Aorta (tissue), 5 donors: Measurements from ENCODE around the gene TPCN1. TPM values are rescaled to one million over a fixed set of nuclear protein-coding genes. Genes with fewer than 3 reads are reported as not detected.
A peak's percentile ranks its signal among the peaks of the same experiment; 100 is the strongest.

ENCODE experiments used
- ATAC-seq: fragments of 200-7000 bp; cut with Tn5 transposase; one replicate; pipeline ENCODE4 v1.9.1; 2022; ENCODE audit warnings: moderate library complexity; ENCODE audit not compliant: low FRiP score
- DNase-seq, 2 donors: peaks; one replicate each; pipeline ENCODE4 v3.0.0-alpha.2; 2020
- H3K27ac ChIP-seq, 2 donors: one replicate each; pipeline ENCODE4 v1.5.1; 2013; ENCODE audit warnings: low read length in 2 of 2, mild to moderate bottlenecking in 2 of 2, moderate library complexity in 2 of 2, control low read depth in 1 of 2, inconsistent platforms in 1 of 2, low read depth in 1 of 2
- H3K27me3 ChIP-seq, 2 donors: one replicate each; pipeline ENCODE4 v1.6.1; 2013; ENCODE audit warnings: control low read depth in 1 of 2, low read length in 1 of 2, mild to moderate bottlenecking in 1 of 2, moderate library complexity in 1 of 2; ENCODE audit not compliant: insufficient read depth in 2 of 2, control insufficient read depth in 1 of 2
- H3K36me3 ChIP-seq, 2 donors: one replicate each; pipeline ENCODE4 v1.6.1; 2013; ENCODE audit warnings: control low read depth in 1 of 2, low read length in 1 of 2, mild to moderate bottlenecking in 1 of 2; ENCODE audit not compliant: insufficient read depth in 2 of 2, control insufficient read depth in 1 of 2
- H3K4me1 ChIP-seq, 2 donors: one replicate each; pipeline ENCODE4 v1.6.1; 2013; ENCODE audit warnings: low read length in 2 of 2, control low read depth in 1 of 2, mild to moderate bottlenecking in 1 of 2, moderate library complexity in 1 of 2; ENCODE audit not compliant: insufficient read depth in 2 of 2, control insufficient read depth in 1 of 2
- H3K4me3 ChIP-seq, 2 donors: one replicate each; pipeline ENCODE4 v1.5.1; 2013; ENCODE audit warnings: low read length in 2 of 2, control low read depth in 1 of 2, mild to moderate bottlenecking in 1 of 2
- H3K9me3 ChIP-seq: one replicate; pipeline ENCODE4 v1.6.1; 2013; ENCODE audit warnings: mild to moderate bottlenecking, low read length; ENCODE audit not compliant: control insufficient read depth
- WGBS, 2 donors: extraction: QIAGEN DNeasy Blood & Tissue Kit; methylation state at CpG; one replicate each; pipeline ENCODE4 v1.1.7; 2013; 5-methylcytosine and 5-hydroxymethylcytosine counted together
- intact Hi-C, 2 donors: fragments of 100-400 bp; cut with DNase I; formaldehyde crosslinking; loops; one replicate each; pipeline versions ENCODE4 v1.14.2 to v1.15.0; 2022
- polyA plus RNA-seq, 2 donors: library from polyadenylated mRNA; stranded (reverse); fragments of 200-250 nt; gene quantifications; one replicate each; pipeline ENCODE4 v1.2.3, GENCODE V29; 2013
- total RNA-seq, 2 donors: library from RNA; stranded (reverse); fragmentation: NEBNext Ultra II Directional; extraction: Animal tissue kit (Norgen Biotek cat#: 25700); gene quantifications; one replicate each; pipeline ENCODE4 v1.2.1, GENCODE V29; 2021
- donor health status: healthy with polysubstance abuse.
- donor health status: Bipolar disorder and iron deficiency.
- donor health status: DM: no; HTN: no; CAD: no.
- donor health status: DM: no; HTN: no; CAD: no.
- donor health status: DM: yes; HTN: yes; CAD: no.

TPCN1 gene
- total and polyA plus RNA-seq, 4 donors, result 21.4 to 128 (median 87.2) TPM

DNA sequence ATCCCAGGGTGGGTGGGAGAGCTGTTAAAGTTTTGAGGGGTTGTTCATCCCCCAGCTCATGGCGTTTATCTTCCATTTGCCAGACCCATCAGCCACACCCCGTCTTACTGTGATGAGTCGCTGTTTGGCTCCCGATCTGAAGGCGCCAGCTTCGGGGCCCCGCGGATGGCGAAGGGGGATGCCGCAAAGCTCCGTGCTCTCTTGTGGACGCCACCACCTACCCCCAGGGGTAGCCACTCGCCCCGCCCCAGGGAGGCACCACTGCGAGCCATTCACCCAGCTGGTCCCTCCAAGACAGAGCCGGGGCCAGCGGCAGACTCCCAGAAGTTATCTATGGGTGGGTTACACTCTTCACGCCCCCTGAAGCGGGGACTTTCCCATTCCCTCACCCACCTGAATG, 30.0 kb upstream of the TPCN1 start:
- ATAC-seq, result no peak
- 92 to 93% methylated on average over 19 of the region's 19 CpGs for WGBS, 2 donors
- Histone ChIP-seq H3K9me3 (no peaks in the 10 kb centered on the region), H3K4me3 (no peak overlapping the region), H3K27ac (peak overlapping the region in 1 of 2 donors; percentile 17), H3K27me3 (no peaks in the 10 kb centered on the region), H3K36me3 (no peaks in the 10 kb centered on the region), H3K4me1 (peaks cover 0 to 2% of the 10 kb centered on the region in 2 donors)
- intact Hi-C loops, result no loop called here
- DNase-seq, result no peak

DNA sequence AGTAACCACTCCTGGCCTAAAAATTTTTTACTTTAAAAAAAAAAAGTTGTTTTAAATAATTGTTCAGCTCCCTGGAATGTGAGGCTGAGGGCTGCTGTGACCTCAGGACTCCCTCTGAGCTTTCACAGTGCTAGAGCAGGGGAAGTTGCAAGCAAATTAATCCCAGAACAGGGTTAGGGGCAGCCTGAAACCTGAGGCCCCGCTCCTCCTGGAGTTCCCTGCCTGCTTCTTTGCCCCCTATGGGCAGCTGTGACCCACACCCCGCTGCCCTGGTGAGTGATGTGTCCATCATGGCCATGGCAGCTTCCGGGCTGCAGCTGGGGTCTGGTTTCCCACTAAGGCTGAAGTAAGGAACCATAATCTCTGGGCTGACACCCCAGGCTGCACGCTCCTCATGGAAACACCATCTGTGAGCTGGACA, 26.3 kb upstream of the TPCN1 start:
- H3K27ac ChIP-seq, result peak overlapping the region in 1 of 2 donors; percentile 53
- intact Hi-C loops, result loop anchor here (1.0 to 5.0 kb wide), 5 partner anchors 77 to 227 kb away; partner anchors contain the start of genes PLBD2 (in 2 of the 2) and SDSL (in 1 of the 2)
- no peaks in the 10 kb centered on the region for H3K4me1 ChIP-seq

GRCh38 chr12:113195598-113195997, 25.7 kb upstream of the TPCN1 start:
- peak overlapping the region in 1 of 2 donors; percentile 53 for H3K27ac ChIP-seq

More for the DNA sequence above, 26.3 kb upstream of the TPCN1 start:
- no peaks in the 10 kb centered on the region for H3K9me3 ChIP-seq
- 62 to 63% methylated on average over 4 of the region's 4 CpGs for WGBS, 2 donors
- no peaks in the 10 kb centered on the region for H3K36me3 ChIP-seq
- H3K4me3 ChIP-seq, result no peak overlapping the region
- peak in 1 of 2 donors; percentile 74 for DNase-seq
- ATAC-seq, result no peak
- no peaks in the 10 kb centered on the region for H3K27me3 ChIP-seq

DNA sequence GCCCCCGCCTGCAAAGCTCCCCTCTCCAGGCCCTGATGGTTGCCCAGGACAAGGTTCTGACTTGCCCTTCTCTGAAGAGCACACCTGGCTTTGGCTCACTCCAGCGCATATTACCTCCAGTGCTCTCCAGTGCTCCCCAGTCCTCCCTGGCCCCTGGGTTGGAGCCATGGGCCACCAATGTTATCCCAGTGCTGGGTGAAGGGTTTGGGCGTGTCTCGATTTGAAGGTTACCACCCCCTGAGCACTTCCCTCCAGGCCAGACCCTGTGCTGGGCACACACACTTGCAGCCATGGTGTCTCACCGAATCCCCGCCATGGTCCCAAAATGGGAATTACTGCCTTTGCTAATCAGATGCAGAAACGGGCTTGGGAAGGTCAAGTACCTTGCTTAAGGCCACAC, 24.7 kb upstream of the TPCN1 start:
- no peak overlapping the region for H3K4me3 ChIP-seq
- no peaks in the 10 kb centered on the region for H3K27me3 ChIP-seq
- H3K27ac ChIP-seq, result peak overlapping the region in 1 of 2 donors; percentile 14
- intact Hi-C loops, result loop anchor here (5.0 kb wide), 3 partner anchors 76 to 226 kb away; partner anchors contain the start of genes PLBD2 (in 2 of the 2) and SDSL (in 1 of the 2)
- WGBS, 2 donors, result 71 to 72% methylated on average over 7 of the region's 7 CpGs
- H3K4me1 ChIP-seq, result no peaks in the 10 kb centered on the region
- peak in 1 of 2 donors; percentile 59 for DNase-seq
- no peaks in the 10 kb centered on the region for H3K36me3 ChIP-seq
- no peak for ATAC-seq
- no peaks in the 10 kb centered on the region for H3K9me3 ChIP-seq

More at GRCh38 chr12:113195598-113195997, 25.7 kb upstream of the TPCN1 start:
- intact Hi-C loops, result loop anchor here (2.0 to 5.0 kb wide), 4 partner anchors 77 to 227 kb away; partner anchors contain the start of genes PLBD2 (in 2 of the 2) and SDSL (in 1 of the 2)
- Histone ChIP-seq H3K9me3 (no peaks in the 10 kb centered on the region), H3K4me1 (no peaks in the 10 kb centered on the region), H3K27me3 (no peaks in the 10 kb centered on the region), H3K36me3 (no peaks in the 10 kb centered on the region), H3K4me3 (no peak overlapping the region)
- ATAC-seq (no peak), DNase-seq (peak in 1 of 2 donors; percentile 43)
- WGBS, 2 donors, result 95 to 96% methylated on average over 13 of the region's 13 CpGs

DNA sequence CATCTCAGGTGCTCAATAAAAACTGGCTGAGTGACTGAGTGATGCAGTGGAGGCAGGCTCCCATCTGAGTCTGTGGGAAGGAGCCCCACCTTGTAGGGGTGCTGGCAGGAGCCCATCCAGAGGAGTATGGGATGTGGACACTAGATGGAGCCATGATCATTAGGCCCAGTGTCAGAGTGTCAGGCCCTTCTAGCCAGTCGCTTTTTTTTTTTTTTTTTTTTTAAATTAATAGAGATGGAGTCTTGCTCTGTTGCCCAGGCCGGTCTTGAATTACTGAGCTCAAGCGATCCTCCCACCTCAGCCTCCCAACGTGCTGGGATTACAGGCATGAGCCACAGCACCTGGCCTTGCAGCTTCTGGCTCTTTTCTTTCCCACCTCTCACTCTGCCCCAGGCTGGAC, 24.3 kb upstream of the TPCN1 start:
- H3K36me3 ChIP-seq, result no peaks in the 10 kb centered on the region
- H3K9me3 ChIP-seq, result no peaks in the 10 kb centered on the region
- DNase-seq (peak; percentile 75 to 79), ATAC-seq (peak; percentile 92)
- 6% methylated on average over 4 of the region's 4 CpGs for WGBS, 2 donors
- intact Hi-C loops, result loop anchor here (5.0 kb wide), 3 partner anchors 75 to 225 kb away; partner anchors contain the start of genes PLBD2 (in 2 of the 2) and SDSL (in 1 of the 2)
- H3K4me3 ChIP-seq, result no peak overlapping the region
- no peak overlapping the region for H3K27ac ChIP-seq
- no peaks in the 10 kb centered on the region for H3K27me3 ChIP-seq
- no peaks in the 10 kb centered on the region for H3K4me1 ChIP-seq

- peak; percentile 9 to 10 for DNase-seq
- no peaks in the 10 kb centered on the region for H3K4me1 ChIP-seq
- H3K36me3 ChIP-seq, result no peaks in the 10 kb centered on the region
- no peak overlapping the region for H3K4me3 ChIP-seq
- no peak overlapping the region for H3K27ac ChIP-seq
- H3K27me3 ChIP-seq, result no peaks in the 10 kb centered on the region
- intact Hi-C loops, result loop anchor here (5.0 kb wide), 3 partner anchors 75 to 225 kb away; partner anchors contain the start of genes PLBD2 (in 2 of the 2) and SDSL (in 1 of the 2)
- WGBS, 2 donors, result 93 to 94% methylated on average over 8 of the region's 8 CpGs
- no peaks in the 10 kb centered on the region for H3K9me3 ChIP-seq
- ATAC-seq, result no peak
Measured at GRCh38 chr12:113197518-113198077, 23.7 kb upstream of the TPCN1 start.

- Histone ChIP-seq H3K36me3 (no peaks in the 10 kb centered on the region), H3K4me1 (no peaks in the 10 kb centered on the region), H3K4me3 (no peak overlapping the region), H3K27me3 (no peaks in the 10 kb centered on the region), H3K27ac (no peak overlapping the region), H3K9me3 (no peaks in the 10 kb centered on the region)
- DNase-seq, result no peak
- intact Hi-C loops, result loop anchor here (5.0 kb wide), 3 partner anchors 74 to 224 kb away; partner anchors contain the start of genes PLBD2 (in 2 of the 2) and SDSL (in 1 of the 2)
- ATAC-seq, result no peak
- 44 to 49% methylated on average over 1 of the region's 1 CpG for WGBS, 2 donors
Measured at GRCh38 chr12:113198296-113198695, 23.0 kb upstream of the TPCN1 start.

DNA sequence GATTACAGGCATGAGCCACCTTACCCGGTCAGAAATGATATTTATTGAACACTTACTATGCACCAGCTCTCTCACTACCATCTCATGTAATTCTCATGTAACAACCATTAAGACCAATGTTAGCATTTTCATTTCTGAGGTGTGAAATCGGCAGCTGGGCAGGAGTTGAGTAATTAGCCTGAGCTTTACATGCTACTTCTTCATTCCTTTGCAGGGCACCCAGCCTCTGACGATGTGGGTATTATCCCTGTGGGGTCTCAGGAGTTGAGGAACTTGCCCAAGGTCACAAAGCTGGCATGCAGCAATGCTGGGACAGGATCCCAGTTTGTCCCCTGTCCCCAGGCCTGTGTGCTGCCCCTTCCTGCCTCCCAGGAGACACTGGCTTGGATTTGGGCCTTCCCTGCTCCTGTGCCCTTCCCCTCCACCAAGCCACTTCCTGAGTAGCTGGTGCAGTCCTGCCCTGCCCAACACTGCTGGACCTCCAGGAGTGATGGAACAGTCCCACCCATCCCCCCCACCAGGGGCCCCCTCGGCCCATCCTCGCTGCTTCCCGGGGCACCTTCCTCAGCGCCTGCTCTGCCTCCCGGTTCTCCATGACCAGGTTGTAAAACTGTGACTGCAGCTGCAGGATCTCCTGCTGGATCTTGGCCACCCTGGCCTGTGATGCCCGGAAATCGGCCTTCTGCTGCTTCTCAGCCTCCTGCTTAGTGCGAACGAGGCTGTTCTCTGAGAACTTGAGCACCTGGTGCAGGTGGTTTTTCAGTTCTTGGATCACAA, 21.1 kb upstream of the TPCN1 start:
- peak; percentile 38 to 73 for DNase-seq
- intact Hi-C loops, result no loop called here

More for the DNA sequence above, 21.1 kb upstream of the TPCN1 start:
- H3K27ac ChIP-seq, result no peak overlapping the region
- no peak overlapping the region for H3K4me3 ChIP-seq
- no peaks in the 10 kb centered on the region for H3K4me1 ChIP-seq
- no peak for ATAC-seq
- no peaks in the 10 kb centered on the region for H3K9me3 ChIP-seq
- WGBS, 2 donors, result 79 to 85% methylated on average over 10 to 12 of the region's 12 CpGs
- H3K27me3 ChIP-seq, result no peaks in the 10 kb centered on the region
- H3K36me3 ChIP-seq, result no peaks in the 10 kb centered on the region
